Panc1 (cell line): Measurements from ENCODE around the gene DENND6B. TPM values are rescaled to one million over a fixed set of nuclear protein-coding genes. Genes with fewer than 3 reads are reported as not detected.

Experiments
- ATAC-seq: fragments of 200-7000 bp; cut with Tn5 transposase; 2 replicates; pipeline ENCODE4 v1.9.1; 2020; ENCODE audit warnings: mild to moderate bottlenecking, moderate library complexity
- BruUV-seq: library from RNA; stranded (reverse); fragments of 400-500 nt; replicated peaks from 2 replicates; lab custom pipeline; 2021; lab: Mats Ljungman, UMichigan
- CTCF ChIA-PET: fragments of 300-600 bp; sonication (Branson Sonifier 250); formaldehyde crosslinking; loops from one replicate; lab custom pipeline; 2022; ENCODE audit warnings: antibody characterized with exemption; lab: Charles Lee
- POLR2A ChIA-PET: fragments of 300-600 bp; sonication (Branson Sonifier 250); formaldehyde crosslinking; loops from one replicate; lab custom pipeline; 2022; ENCODE audit warnings: antibody characterized with exemption; lab: Charles Lee
- DNase-seq: peaks from one replicate; pipeline ENCODE4 v3.0.0-alpha.2; 2010; ENCODE audit warnings: low read depth, low spot score
- H3K27ac ChIP-seq: 2 replicates; pipeline ENCODE4 v1.5.1; 2011; ENCODE audit warnings: mild to moderate bottlenecking, low read length, inconsistent platforms
- H3K27me3 ChIP-seq: fragments of 200-500 bp; sonication (Bioruptor generic); 2 replicates; pipeline ENCODE4 v1.6.0; 2014; ENCODE audit warnings: low read length, inconsistent platforms; ENCODE audit not compliant: control insufficient read depth, insufficient read depth
- H3K36me3 ChIP-seq: fragments of 200-500 bp; sonication (Bioruptor generic); 2 replicates; pipeline ENCODE4 v1.5.1; 2014; ENCODE audit warnings: inconsistent platforms, mild to moderate bottlenecking, low read length, moderate library complexity; ENCODE audit not compliant: control insufficient read depth, insufficient read depth
- H3K4me1 ChIP-seq: 2 replicates; pipeline ENCODE4 v1.5.1; 2011; ENCODE audit warnings: inconsistent platforms, mild to moderate bottlenecking, low read length, moderate library complexity; ENCODE audit not compliant: control insufficient read depth, insufficient read depth
- H3K4me3 ChIP-seq, 2 experiments: 2 replicates each; pipeline ENCODE4 v1.5.1; 2011 to 2012; ENCODE audit warnings: low read depth in 2 of 2, low read length in 2 of 2, mild to moderate bottlenecking in 2 of 2, inconsistent platforms in 1 of 2, moderate library complexity in 1 of 2
- H3K9me3 ChIP-seq: fragments of 200-500 bp; sonication (Bioruptor generic); 2 replicates; pipeline ENCODE4 v1.5.1; 2014; ENCODE audit warnings: low read depth, mild to moderate bottlenecking, inconsistent platforms, low read length, moderate library complexity; ENCODE audit not compliant: control insufficient read depth, insufficient read depth
- CTCF ChIP-seq: fragments of 450-650 bp; IDR thresholded peaks from 2 replicates; pipeline ENCODE4 v1.5.1; 2017; ENCODE audit warnings: mild to moderate bottlenecking
- POLR2AphosphoS5 ChIP-seq: IDR thresholded peaks from 2 replicates; pipeline ENCODE4 v1.6.1; 2012; ENCODE audit warnings: mild to moderate bottlenecking, low read depth, low read length, moderate library complexity
- REST ChIP-seq, 2 experiments: IDR thresholded peaks; 2 replicates each; pipeline ENCODE4 v1.6.1; 2011 to 2012; ENCODE audit warnings: low read depth in 2 of 2, control low read depth in 1 of 2, low read length in 1 of 2, mild to moderate bottlenecking in 1 of 2, moderate library complexity in 1 of 2; ENCODE audit not compliant: insufficient read depth in 1 of 2
- SIN3A ChIP-seq: IDR thresholded peaks from 2 replicates; pipeline ENCODE4 v1.6.1; 2012; ENCODE audit warnings: low read depth, mild to moderate bottlenecking, low read length, moderate library complexity, borderline replicate concordance; ENCODE audit not compliant: insufficient read depth
- TCF7L2 ChIP-seq: IDR thresholded peaks from 2 replicates; pipeline ENCODE4 v1.6.1; 2011; ENCODE audit warnings: mild to moderate bottlenecking, low read depth, low read length, inconsistent platforms
- in situ Hi-C: cut with HindIII; loops from 2 replicates; pipeline ENCODE4 v1.10.0; 2016; ENCODE audit warnings: low sequenced_read_pairs, low pct_unique_long_range_greater_than_20kb
- intact Hi-C: fragments of 100-400 bp; cut with micrococcal nuclease; formaldehyde crosslinking; loops from one replicate; pipeline ENCODE4 v1.10.0; 2022; ENCODE audit not compliant: unreplicated experiment
- total RNA-seq: library from RNA; stranded (reverse); gene quantifications from one replicate; pipeline ENCODE4 v1.2.1, GENCODE V29; 2021; ENCODE audit not compliant: unreplicated experiment

DENND6B gene
- total RNA-seq, 1 experiment from 2014 or later: 5.8 TPM

- H3K27ac ChIP-seq: peak overlapping the region; percentile 81
- intact Hi-C loops (no loop called here), in situ Hi-C loops (no loop called here)
- CTCF ChIA-PET: no interaction called here
- DNase-seq: no peak
- H3K36me3 ChIP-seq: no peaks in the 10 kb centered on the region; the same call in 1 of the 2 replicates
- H3K4me1 ChIP-seq: peaks cover 43% of the 10 kb centered on the region
- H3K4me3 ChIP-seq: peak overlapping the region in 1 of 2 experiments; percentile 16; a peak in 2 of 4 replicates
- POLR2A ChIA-PET: interaction anchor here (0.6 kb wide), 1 partner anchor 12 kb away, joined by 5 read pairs; no protein-coding TSS in a partner anchor
- peak; percentile 25 for ATAC-seq
- no peak for TF ChIP-seq SIN3A
- no peak for TF ChIP-seq REST (IDR thresholded peaks at IDR 0.05; ENCODE audit: insufficient read depth in 1 of 2, low read depth in 2 of 2, low read length in 1 of 2)
- no peak for TF ChIP-seq TCF7L2
- TF ChIP-seq CTCF: no peak
- no peak for TF ChIP-seq POLR2AphosphoS5
- H3K27me3 ChIP-seq: no peaks in the 10 kb centered on the region
- BruUV-seq: no TSS peak
- no peaks in the 10 kb centered on the region for H3K9me3 ChIP-seq
These were observed 34.0 kb downstream of the DENND6B start for GRCh38 chr22:50292643-50293440.

- Histone ChIP-seq H3K9me3 (no peaks in the 10 kb centered on the region), H3K4me1 (peaks cover 22% of the 10 kb centered on the region), H3K27ac (no peak overlapping the region), H3K27me3 (no peaks in the 10 kb centered on the region), H3K36me3 (no peaks in the 10 kb centered on the region; the same call in 1 of the 2 replicates), H3K4me3 (no peak overlapping the region)
- TF ChIP-seq CTCF (no peak), POLR2AphosphoS5 (no peak), TCF7L2 (no peak), SIN3A (no peak), REST (IDR thresholded peaks at IDR 0.05; ENCODE audit: insufficient read depth in 1 of 2, low read depth in 2 of 2, low read length in 1 of 2) (no peak)
- ChIA-PET CTCF (no interaction called here), POLR2A (no interaction called here)
- TSS peak; percentile 56 for BruUV-seq
- ATAC-seq (no peak), DNase-seq (no peak)
- intact Hi-C loops (no loop called here), in situ Hi-C loops (no loop called here)
These were observed 36.7 kb downstream of the DENND6B start for GRCh38 chr22:50289942-50290630.
